Fibroblast of the aortic adventitia (primary cell): ENCODE results near the gene RIMS4. TPM values are rescaled to one million over a fixed set of nuclear protein-coding genes. Genes with fewer than 3 reads are reported as not detected.

Source experiments
- DNase-seq: peaks from one replicate; pipeline ENCODE4 v3.0.0-alpha.2; 2010; ENCODE audit warnings: low read depth
- H3K4me3 ChIP-seq: 2 replicates; pipeline ENCODE4 v1.5.1; 2011; ENCODE audit warnings: low read depth, mild to moderate bottlenecking, control low read depth, low read length, moderate library complexity
- CTCF ChIP-seq: IDR thresholded peaks from 2 replicates; pipeline ENCODE4 v1.5.1; 2011; ENCODE audit warnings: mild to moderate bottlenecking, low read length, control low read depth, inconsistent platforms; ENCODE audit not compliant: insufficient read depth
- total RNA-seq: library from RNA; depleted of rRNA; stranded (reverse); fragments of >200 nt; gene quantifications from 2 replicates; pipeline ENCODE4 v1.2.3, GENCODE V29; 2012; ENCODE audit warnings: low replicate concordance

The RIMS4 gene
- total RNA-seq, 1 donor = 0.27 TPM

- no peak for TF ChIP-seq CTCF
Measured at GRCh38 chr20:44850272-44850671, 39.9 kb upstream of the RIMS4 start.

GRCh38 chr20:44849703-44850102 lies 39.4 kb upstream of the RIMS4 start:
- H3K4me3 ChIP-seq = no peak overlapping the region
- TF ChIP-seq CTCF = no peak
- no peak for DNase-seq

More at GRCh38 chr20:44850272-44850671, 39.9 kb upstream of the RIMS4 start:
- H3K4me3 ChIP-seq = no peak overlapping the region
- no peak for DNase-seq

GRCh38 chr20:44848254-44849015 lies 38.1 kb upstream of the RIMS4 start:
- DNase-seq = no peak
- no peak for TF ChIP-seq CTCF
- no peak overlapping the region for H3K4me3 ChIP-seq

GRCh38 chr20:44843876-44844275 lies 33.5 kb upstream of the RIMS4 start:
- H3K4me3 ChIP-seq = no peak overlapping the region
- DNase-seq = no peak
- TF ChIP-seq CTCF = no peak

GRCh38 chr20:44841955-44842354 lies 31.6 kb upstream of the RIMS4 start:
- DNase-seq = no peak

GRCh38 chr20:44840826-44841225 lies 30.5 kb upstream of the RIMS4 start:
- no peak for DNase-seq
- TF ChIP-seq CTCF = no peak
- no peak overlapping the region for H3K4me3 ChIP-seq

More at GRCh38 chr20:44841955-44842354, 31.6 kb upstream of the RIMS4 start:
- no peak overlapping the region for H3K4me3 ChIP-seq
- no peak for TF ChIP-seq CTCF

- H3K4me3 ChIP-seq = no peak overlapping the region
- no peak for DNase-seq
- no peak for TF ChIP-seq CTCF
Measured at GRCh38 chr20:44839481-44839880, 29.1 kb upstream of the RIMS4 start.
